HG03571 (cell line): ENCODE results near the gene CRYBG1.

ENCODE experiments used
- ATAC-seq: cut with Tn5 transposase; IDR thresholded peaks from one replicate; pipeline ENCODE4 v1.9.1; 2021; ENCODE audit not compliant: unreplicated experiment

CRYBG1 gene

DNA sequence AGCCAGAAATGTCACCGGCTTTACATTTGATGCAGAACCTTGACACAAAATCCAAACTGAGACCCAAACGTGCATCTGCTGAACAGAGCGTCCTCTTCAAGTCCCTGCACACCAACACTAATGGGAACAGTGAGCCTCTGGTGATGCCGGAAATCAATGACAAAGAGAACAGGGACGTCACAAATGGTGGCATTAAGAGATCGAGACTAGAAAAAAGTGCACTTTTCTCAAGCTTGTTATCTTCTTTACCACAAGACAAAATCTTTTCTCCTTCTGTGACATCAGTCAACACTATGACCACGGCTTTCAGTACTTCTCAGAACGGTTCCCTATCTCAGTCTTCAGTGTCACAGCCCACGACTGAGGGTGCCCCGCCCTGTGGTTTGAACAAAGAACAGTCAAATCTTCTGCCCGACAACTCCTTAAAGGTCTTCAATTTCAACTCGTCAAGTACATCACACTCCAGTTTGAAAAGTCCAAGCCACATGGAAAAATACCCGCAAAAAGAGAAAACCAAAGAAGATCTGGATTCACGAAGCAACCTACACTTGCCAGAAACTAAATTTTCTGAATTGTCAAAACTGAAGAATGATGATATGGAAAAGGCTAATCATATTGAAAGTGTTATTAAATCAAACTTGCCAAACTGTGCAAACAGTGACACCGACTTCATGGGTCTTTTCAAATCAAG lies 160.3 kb downstream of the CRYBG1 start:
- ATAC-seq, result peak; percentile 57

DNA sequence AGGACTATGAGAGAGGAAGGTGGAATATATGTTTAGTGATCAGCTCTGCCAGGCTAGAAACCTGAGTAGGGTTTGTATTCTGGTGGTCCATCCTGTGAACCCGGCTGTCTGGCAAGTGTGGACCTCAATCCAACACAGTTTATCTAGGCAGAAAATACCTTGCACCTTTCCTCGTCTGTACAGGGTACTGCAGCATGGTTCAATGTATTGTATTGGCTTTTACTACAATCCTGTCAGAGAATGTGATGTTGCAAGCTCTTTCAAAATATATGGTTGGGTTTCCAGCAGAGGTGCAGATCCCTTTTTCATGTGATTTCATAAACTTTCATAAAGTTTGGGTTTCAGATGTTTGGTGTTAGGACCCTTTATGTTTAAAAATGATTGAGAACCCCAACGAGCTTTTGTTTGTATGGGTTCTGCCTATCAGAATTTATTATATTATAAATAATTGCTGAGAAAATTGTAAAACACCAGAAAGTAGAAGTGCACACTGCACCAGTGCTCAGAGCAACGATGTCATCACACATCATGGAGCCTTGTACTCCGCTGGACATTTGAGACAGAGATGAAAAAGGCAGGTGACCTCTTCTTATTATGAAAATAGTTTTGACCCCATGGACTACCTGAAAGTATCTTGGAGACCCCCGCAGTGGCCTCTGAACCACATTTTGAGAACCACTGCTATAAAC lies 162.2 kb downstream of the CRYBG1 start:
- ATAC-seq, result no peak

- ATAC-seq, result peak; percentile 41
Measured at GRCh38 chr6:106525107-106525881, 164.8 kb downstream of the CRYBG1 start.

GRCh38 chr6:106525882-106526275 lies 165.4 kb downstream of the CRYBG1 start:
- no peak for ATAC-seq

DNA sequence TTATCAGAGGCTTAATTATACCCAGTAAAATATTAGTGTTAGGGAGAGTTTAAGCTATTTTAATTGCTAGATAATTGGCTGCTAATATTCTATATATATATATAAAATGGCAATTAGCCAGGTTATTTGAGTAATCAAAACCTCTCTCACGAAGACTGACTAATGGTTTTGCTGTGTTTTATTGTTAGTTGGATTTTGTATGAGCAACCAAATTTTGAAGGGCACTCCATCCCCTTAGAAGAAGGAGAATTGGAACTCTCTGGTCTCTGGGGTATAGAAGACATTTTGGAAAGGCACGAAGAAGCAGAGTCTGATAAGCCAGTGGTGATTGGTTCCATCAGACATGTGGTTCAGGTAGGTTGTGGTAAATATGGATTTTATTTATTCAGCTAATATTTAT lies 166.6 kb downstream of the CRYBG1 start:
- ATAC-seq, result no peak

DNA sequence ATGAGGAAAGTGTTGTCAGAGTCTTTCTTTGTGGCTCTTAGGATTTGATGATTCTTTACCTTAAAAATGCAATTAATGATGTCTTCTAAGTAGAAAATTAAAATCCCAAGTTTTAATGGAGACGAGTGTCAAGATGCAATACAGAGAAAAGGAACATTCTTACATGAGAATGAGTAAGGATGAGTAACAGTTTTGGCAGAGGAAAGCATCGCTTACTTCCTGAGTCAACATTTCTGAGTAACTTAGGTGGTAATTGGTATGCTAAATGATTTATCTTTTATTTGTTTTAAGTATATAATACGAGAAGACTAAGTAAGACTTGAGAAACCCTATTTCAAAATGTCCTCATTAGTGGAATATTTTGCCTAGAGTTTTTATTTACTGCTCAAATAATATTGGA lies 167.5 kb downstream of the CRYBG1 start:
- no peak for ATAC-seq

- no peak for ATAC-seq
Measured at GRCh38 chr6:106528521-106528920, 168.0 kb downstream of the CRYBG1 start.

GRCh38 chr6:106529438-106529837 lies 168.9 kb downstream of the CRYBG1 start:
- no peak for ATAC-seq

- ATAC-seq, result no peak
Measured at GRCh38 chr6:106530026-106530425, 169.5 kb downstream of the CRYBG1 start.

DNA sequence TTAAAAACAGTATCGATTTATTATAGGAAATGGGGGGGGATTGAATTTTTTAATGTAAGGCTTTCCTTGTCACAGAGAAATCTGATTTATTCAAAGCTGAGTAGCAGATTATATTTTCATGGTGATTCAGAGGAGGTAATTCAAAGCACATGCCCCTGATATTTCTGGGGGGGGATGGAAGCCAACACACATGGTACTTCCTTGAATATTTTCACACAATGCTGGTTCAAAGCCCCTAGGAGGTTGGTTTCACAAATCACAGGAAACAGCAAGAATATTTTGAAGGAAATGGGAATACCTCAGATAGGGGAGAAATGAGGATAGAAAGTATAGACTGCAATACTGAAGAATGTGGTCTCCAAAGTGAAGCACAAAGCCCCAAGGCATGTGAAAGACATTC lies 170.0 kb downstream of the CRYBG1 start:
- no peak for ATAC-seq

GRCh38 chr6:106533054-106533453 lies 172.5 kb downstream of the CRYBG1 start:
- no peak for ATAC-seq

DNA sequence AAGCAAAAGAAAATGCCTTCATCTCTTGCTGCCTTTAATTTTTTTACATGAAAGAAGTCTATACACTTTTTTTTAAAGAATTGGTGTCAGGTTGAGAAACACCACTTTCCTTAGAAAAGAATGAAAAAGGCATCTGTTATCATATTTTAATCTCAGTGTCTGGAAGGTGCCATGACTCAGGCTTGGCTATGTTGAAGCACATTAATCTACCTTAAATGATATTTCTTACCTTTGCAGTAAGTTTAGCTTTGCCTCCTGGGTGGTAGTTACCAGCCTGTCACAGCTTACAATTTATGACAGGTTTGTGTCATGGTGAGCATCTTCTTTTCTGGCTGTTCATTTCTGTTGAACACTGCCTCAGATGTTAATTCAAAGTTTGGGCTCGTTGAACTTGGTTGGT lies 173.5 kb downstream of the CRYBG1 start:
- no peak for ATAC-seq

GRCh38 chr6:106534564-106534982 lies 174.1 kb downstream of the CRYBG1 start:
- no peak for ATAC-seq

DNA sequence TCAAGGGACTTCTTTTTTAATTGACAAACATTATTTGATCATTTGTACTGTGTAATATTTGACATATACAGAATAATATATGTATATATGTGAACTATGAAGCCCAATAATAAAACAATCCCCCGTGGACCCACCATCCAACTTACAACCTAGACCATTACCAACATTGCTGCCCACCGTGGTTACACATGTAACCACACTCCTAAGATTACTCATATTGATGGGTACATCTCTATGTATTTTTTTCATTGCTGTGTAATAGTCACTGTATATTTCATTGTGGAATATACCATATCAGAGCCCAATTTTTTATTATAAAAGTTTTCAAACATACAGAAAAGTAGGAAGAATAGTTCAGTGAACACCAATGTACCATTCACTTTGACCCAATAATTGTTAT lies 174.5 kb downstream of the CRYBG1 start:
- no peak for ATAC-seq

DNA sequence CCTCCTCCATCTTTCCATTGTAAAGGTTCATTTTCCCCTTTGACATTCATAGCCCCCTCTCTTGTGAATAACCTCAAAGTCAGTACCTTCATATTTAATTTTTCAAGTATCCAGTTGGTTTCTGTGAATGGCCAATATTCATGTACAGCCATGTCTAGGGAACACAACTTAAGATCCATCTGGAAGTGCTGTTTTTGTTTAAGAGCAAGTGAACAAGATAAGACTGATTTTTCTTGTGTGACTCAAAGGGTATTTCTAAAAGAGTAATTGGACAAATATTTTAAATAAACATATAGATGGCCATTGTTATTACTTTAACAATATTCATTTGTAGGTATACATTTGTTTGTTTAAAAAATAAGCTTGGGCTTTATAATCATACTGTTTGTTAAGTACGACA lies 175.8 kb downstream of the CRYBG1 start:
- no peak for ATAC-seq

GRCh38 chr6:106536851-106537250 lies 176.3 kb downstream of the CRYBG1 start:
- no peak for ATAC-seq

GRCh38 chr6:106537662-106538061 lies 177.1 kb downstream of the CRYBG1 start:
- no peak for ATAC-seq

GRCh38 chr6:106538145-106538544 lies 177.6 kb downstream of the CRYBG1 start:
- ATAC-seq, result no peak

- ATAC-seq, result no peak
Measured at GRCh38 chr6:106539936-106540335, 179.4 kb downstream of the CRYBG1 start.

DNA sequence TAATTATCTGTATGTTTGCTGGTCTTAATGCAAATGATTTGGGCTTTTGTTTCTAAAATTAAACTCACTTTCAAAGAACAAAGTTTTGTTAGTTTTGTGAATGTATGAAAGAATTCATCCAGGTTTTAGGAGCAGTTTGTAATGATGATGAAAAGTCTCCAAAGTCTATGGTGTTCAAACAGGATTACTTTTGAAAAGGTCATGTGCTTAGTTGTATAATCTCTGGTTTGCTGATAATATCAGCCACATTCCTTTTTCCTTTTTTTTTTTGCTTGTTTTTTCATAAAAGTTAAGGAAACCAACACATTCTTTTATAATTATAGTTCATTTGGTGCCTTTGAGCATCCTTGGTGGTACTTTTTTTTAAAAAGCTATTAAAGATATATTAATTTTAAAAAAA lies 179.9 kb downstream of the CRYBG1 start:
- no peak for ATAC-seq

DNA sequence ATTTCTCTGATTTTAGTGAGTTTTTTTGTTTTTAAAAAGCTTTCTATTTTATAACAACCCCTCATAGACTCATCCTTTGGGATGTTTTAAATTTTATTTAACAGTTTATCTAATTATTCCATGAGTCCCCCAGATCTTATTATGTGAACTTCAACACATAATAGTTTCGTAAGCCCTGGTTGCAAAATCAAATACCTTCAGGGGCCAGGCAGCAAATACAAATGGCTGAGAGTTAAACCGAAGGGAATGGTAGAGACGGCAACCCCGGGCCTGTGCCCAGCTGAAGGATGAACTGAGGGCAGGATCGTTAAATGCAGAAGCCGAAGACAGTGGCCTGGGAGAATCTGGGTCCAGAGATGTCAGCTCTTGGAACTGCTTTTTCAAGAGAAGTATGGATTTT lies 180.4 kb downstream of the CRYBG1 start:
- ATAC-seq, result no peak

- ATAC-seq, result no peak
Measured at GRCh38 chr6:106546261-106546690, 185.8 kb downstream of the CRYBG1 start.
